Stimulated activated CD4-positive, alpha-beta T cell treated with anti-CD3 and anti-CD28 coated beads, Interleukin-4, amount 100 ng/mL, for 4 hours (primary cell): Measurements from ENCODE around the gene TMEM203.
"Not testable (repeated sequence)": the region's sequence is repeated elsewhere in the genome, so short reads cannot be mapped to it uniquely, and the experiment has no call there.

Experiments
- DNase-seq, 2 experiments: peaks; one replicate each; pipeline ENCODE4 v3.0.0-alpha.2; 2020

TMEM203 gene

GRCh38 chr9:137241490-137242268, 36.2 kb upstream of the TMEM203 start:
- DNase-seq: peak; percentile 73 to 77

GRCh38 chr9:137240841-137241489, 35.5 kb upstream of the TMEM203 start, which contains the start of gene TUBB4B:
Gene TUBB4B, plus strand, starts transcription at chr9:137241287. Its CDS starts 74 bp downstream, at chr9:137241361.
- peak; percentile 92 to 99 for DNase-seq

- peak; percentile 69 to 80 for DNase-seq
Measured at GRCh38 chr9:137240318-137240840, 34.9 kb upstream of the TMEM203 start.

GRCh38 chr9:137239541-137240200, 34.2 kb upstream of the TMEM203 start:
- not testable (repeated sequence) for DNase-seq

- DNase-seq: no peak
Measured at GRCh38 chr9:137237759-137238726, 32.6 kb upstream of the TMEM203 start.

DNA sequence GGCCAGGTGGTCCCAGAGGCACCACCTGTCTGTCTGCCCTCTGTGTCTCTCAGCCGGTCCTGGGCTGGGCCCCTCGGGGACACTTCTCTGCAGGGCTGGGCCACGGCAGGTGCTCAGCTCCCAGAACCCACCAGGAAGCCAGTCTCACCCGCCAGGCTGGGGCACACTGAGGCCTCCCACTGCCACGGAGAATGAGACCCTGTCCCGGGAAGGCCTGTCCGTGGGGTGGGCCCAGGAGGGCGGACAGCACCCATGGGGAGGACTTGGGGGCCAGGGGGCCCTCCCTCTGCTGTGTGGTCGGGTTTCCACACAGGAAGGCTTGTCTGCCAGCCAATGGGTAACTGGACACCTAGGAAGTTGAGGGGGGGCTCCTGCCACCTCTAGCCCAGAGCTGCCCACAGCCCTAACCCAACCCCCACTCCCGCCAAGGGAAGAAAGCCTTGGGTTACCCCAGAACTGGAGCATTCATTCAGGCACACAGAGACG, 31.5 kb upstream of the TMEM203 start:
- no peak for DNase-seq

DNA sequence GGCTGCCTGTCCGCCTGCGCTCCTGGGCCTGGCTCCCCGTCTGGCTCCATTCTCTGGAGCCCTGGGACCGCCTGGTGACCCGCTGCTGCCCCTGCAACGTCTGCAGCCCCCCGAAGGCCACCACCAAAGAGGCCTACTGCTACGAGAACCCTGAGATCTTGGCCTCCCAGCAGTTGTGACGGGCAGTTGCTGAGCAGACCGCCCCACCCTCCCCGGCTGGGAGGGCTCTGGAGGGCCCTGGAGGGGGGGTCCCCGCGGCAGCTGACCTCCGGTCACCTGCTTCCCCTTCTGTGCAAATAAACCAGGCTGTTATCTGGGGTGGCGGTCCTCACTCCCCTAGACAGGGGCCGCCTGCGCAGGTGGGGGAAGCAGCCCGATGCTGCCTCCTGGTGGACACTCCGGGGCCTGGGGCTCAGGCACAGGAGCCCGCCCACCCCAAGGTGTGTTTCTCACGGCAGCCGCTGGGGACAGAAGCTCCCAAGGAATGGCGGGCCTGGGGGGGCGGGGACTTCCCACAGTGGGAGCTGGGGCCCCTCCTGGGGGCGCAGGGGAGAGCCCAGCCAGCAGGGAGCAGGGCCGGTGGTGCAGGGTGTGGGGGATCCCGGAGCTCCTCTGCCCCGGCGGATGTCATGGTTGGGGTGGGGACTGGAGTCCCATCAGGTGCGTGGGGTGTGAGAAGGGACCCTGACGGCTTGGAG, 30.9 kb upstream of the TMEM203 start:
- DNase-seq: peak; percentile 86 to 91

DNA sequence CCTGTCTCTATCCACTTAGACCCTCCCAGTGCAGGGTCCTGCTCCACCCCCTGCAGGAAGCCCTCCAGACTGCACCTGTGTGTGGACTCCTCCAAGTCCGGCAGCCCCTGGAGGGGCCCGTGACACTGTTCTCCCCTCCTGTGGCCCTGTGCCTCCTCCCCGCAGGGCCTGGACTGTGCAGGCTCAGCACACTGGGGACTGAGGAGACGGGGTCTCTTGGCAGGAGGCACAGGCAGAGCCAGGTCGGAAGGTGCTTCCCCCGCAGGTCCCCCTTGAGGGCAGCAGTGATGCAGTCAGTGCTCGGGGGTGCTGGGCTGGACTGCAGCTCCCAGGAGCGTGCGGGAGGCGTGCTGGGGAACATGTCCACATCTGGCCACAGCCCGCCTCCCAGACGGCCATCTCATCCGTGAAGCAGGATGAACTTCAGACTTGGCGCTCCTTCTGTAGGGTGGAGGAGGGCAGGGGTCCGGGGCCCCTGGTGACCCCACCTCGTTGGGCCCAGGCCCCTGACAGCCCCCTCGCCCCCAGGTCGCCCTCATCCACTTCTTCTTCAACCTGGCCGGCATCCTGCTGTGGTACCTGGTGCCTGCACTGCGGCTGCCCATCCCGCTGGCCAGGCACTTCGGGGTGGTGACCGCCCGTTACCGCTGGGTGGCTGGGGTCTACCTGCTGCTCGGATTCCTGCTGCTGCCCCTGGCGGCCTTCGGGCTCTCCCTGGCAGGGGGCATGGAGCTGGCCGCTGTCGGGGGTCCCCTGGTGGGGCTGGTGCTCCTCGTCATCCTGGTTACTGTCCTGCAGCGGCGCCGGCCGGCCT, 30.2 kb upstream of the TMEM203 start:
- DNase-seq: no peak

DNA sequence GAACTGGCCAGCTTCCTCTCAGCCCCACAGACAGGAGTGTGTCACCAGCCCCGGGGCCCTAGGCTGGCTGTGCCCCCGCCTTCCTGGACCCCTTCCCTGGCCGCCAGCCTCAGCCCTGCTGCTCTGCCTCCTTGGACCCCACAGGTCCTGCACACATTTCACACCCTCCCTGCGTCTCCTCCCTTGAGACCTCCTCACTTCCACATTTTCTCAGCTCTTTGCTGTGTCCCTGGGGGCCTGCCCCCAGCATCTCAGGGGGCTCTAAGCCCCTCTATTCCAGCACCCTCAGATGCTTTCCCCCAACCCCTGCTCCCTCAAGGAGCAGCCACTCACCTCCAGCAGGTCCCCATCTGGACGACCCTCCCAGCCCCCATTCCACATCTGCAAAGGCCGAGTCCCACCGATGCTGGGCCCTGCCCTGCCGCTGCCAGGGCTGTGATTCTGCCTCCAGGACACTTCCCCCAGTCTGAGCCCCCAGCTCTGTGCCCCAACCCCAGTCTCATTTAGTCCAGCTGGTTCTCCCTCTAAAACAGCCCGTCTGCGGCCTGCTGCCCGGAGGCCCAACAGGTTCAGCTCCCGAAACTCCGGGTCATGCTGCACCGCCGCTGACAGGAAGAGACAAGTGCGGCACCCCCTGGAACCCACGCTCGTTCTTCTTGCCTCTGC, 29.4 kb upstream of the TMEM203 start:
- no peak for DNase-seq

- no peak for DNase-seq
Measured at GRCh38 chr9:137234055-137234697, 28.7 kb upstream of the TMEM203 start.

DNA sequence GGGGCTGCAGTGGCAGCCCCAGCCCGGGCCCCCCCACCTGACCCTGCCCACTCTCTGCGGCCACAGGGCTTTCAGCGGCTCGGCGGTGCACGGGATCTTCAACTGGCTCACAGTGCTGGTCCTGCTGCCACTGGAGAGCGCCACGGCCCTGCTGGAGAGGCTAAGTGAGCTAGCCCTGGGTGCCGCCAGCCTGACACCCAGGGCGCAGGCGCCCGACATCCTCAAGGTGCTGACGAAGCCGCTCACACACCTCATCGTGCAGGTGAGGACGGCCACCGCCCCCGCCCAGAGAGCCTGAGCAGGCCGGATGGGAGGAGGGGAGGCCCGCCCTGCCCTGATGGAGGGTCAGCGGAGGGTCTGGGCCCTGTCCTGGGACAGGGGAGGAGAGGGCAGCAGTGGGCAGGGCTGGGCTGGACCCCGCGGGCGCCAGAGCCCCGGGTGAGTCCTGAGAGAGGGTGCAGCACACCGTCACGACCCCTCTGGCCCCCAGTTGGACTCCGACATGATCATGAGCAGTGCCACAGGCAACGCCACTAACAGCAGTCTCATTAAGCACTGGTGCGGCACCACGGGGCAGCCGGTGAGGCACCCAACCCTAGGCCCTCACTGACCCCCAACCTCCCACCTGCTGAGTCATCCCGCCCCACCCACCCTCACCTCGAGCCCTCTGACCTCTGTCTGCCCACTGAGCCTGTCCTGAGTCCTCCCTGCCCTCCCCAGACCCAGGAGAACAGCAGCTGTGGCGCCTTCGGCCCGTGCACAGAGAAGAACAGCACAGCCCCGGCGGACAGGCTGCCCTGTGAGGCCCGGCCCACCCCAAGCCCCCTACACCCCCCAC, 27.9 kb upstream of the TMEM203 start:
- DNase-seq: no peak

DNA sequence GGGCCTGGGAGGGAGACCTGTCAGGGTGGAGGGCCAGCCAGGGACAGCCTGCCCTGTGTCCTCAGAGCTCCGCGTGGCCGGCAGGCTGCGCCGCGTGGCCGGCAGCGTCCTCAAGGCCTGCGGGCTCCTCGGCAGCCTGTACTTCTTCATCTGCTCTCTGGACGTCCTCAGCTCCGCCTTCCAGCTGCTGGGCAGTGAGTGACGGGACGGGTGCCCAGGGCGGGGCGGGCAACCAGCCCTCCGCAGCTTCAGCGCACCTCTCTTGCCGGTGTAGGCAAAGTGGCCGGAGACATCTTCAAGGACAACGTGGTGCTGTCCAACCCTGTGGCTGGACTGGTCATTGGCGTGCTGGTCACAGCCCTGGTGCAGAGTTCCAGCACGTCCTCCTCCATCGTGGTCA, 27.1 kb upstream of the TMEM203 start:
- no peak for DNase-seq

- DNase-seq: no peak
Measured at GRCh38 chr9:137232101-137232500, 26.7 kb upstream of the TMEM203 start.

- no peak for DNase-seq
Measured at GRCh38 chr9:137231372-137232039, 26.1 kb upstream of the TMEM203 start.

DNA sequence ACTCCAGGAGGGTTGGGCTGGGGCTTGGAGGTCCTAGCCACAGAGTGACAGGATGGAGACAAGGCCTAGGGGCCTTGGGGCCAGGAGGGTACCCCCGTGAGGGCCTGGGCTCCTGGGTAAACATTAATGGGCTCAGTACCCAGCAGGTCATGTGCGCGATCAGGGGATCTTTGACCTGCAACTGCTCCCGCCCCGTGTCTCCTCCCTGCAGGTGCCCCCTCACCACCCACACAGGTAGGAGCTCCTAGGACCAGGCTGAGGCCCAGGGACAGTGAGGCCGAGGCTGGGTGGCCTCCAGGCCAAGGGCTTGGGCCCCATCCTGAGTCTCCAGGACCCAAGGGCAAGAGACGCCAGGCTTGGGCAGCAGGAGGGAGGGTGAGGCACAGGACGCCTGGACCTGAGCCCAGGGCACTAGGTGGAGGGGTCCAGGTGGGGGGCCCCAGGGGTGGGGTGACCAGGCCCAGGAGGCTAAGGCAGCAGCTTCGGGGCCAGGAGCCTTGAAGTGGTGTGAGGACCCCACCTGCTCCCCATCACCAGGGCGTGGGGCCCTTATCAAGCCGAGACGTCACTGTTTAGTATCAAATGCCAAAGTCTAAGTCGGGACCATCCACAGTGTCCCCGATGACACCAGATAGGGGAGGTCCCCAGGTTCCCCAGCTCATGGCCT, 25.4 kb upstream of the TMEM203 start, which contains the start of gene SLC34A3:
TSS of gene SLC34A3 (plus strand) at position 197 of the 667 bp plus-strand sequence. CDS start 802 bp downstream, outside the sequence.
- DNase-seq: no peak

GRCh38 chr9:137229903-137230704, 24.7 kb upstream of the TMEM203 start:
- DNase-seq: no peak
